Measurements from ENCODE around the gene MTF1.
"Not testable (repeated sequence)": the region's sequence is repeated elsewhere in the genome, so short reads cannot be mapped to it uniquely, and the experiment has no call there.

MTF1 gene

GRCh38 chr1:37859507-37860345, at the start of gene MTF1:
TSS of gene MTF1 (minus strand) at chr1:37859592. CDS start at chr1:37857658, 1,934 bp downstream.
- peak; percentile 96 for DNase-seq

DNA sequence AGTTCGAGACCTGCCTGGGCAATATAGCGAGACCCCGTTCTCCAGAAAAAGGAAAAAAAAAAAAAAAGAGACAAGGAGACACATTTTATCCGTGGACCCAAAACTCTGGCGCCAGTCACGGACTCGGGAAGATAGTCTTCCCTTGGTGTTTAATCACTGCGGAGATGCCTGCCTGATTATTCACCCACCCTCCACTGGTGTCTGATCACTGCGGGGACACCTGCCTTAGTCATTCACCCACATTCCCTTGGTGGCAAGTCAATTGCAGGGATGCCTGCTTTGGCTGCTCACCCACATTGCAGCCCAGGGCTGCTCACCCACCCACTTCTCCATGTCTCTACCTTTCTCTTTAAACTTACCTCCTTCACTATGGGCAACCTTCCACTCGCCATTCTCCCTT, 49.1 kb upstream of the MTF1 start:
- DNase-seq: not testable (repeated sequence)

- DNase-seq: not testable (repeated sequence)
Observed at GRCh38 chr1:37907416-37908125, 48.2 kb upstream of the MTF1 start.

- not testable (repeated sequence) for DNase-seq
Observed at GRCh38 chr1:37906591-37906990, 47.2 kb upstream of the MTF1 start.

- DNase-seq: no peak
Observed at GRCh38 chr1:37905727-37906126, 46.3 kb upstream of the MTF1 start.

GRCh38 chr1:37903921-37904320, 44.5 kb upstream of the MTF1 start:
- not testable (repeated sequence) for DNase-seq

- DNase-seq: no peak
Observed at GRCh38 chr1:37902983-37903382, 43.6 kb upstream of the MTF1 start.

GRCh38 chr1:37901893-37902225, 42.5 kb upstream of the MTF1 start:
- DNase-seq: no peak

DNA sequence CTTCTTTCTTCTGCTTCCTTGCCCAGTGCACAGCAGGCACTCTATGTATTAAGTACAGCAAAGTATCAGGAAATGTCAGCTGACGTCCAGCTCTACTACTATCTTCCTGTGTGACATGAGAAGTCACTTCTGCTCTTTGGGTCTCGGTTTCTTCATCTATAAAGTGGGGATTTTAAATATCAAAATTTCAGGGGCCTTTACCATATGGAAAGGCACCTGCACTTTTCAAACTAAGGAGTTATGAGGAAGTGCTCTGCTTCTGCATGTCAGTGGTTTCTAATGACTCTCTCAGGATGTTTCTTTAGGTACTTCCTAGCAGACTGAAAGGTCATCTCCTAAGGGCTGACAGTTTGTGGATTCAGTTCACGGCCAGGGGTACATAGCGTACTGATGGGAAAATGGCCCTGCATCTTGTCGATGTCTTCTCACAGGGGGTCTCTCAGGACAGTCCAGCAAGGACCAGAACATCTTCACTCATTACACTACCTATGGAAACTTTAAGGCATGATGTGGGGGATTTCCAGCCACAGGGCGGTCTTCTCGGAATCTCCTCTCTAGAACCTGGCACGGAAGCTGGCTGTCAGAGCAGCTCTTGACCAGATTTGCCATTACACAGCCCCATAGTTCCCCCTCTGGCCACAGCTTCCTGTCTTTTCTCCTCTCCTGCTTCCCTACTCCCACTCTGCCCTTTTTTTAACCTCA, 42.0 kb upstream of the MTF1 start:
- no peak for DNase-seq

- DNase-seq: not testable (repeated sequence)
Observed at GRCh38 chr1:37897563-37897962, 38.2 kb upstream of the MTF1 start.

DNA sequence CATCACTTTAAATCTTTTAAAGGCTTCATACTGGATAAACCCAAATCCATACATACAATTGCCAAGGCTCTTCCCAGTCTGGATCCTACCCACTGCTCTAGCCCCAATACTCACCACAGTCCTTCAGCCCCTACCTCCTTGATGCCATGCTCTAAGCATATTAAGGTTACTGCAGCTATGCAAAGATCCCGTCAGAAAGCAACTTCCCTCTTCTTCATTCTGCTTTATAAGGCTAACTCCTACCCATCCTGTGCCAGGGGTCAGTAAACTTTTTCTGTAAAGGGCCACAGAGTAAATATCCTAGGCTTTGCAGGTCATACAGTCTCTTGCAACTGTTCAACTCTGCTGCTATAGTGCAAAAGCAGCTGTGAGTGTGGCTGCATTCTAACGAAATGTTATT, 34.3 kb upstream of the MTF1 start:
- DNase-seq: no peak

- DNase-seq: no peak
Observed at GRCh38 chr1:37892151-37893047, 33.0 kb upstream of the MTF1 start.

- DNase-seq: no peak
Observed at GRCh38 chr1:37890378-37891014, 31.1 kb upstream of the MTF1 start.

DNA sequence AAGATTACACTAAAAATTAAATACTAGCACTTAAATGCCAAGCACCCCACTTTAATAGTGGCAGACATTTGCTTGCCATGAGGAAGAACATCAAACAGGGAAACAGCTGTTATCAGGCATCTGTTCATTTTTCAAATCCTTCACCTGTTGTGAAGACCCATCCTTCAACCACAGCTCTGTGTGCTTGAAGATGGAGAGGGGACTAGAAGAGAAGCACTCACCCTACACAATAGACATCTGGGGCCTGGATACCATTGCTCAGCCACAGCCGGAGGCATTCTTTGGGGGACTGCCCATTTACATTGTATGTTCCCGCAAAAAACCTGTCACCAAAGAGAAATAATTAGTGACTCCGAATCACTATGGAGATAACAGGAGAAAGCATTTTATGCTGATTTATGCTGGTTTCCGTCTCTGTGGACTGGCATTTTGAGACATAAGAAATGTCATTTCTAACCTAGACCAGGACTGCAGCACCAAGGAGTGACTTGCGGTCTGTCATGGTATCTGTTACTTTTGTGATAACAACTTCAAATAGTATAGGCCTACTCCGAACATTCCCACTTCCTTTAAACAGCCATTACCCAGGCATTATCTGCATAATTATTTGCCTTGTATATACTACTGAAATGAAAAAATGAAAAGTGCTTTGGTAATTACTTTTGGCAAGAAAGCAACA, 28.8 kb upstream of the MTF1 start:
- no peak for DNase-seq

- no peak for DNase-seq
Observed at GRCh38 chr1:37884145-37884544, 24.8 kb upstream of the MTF1 start.

DNA sequence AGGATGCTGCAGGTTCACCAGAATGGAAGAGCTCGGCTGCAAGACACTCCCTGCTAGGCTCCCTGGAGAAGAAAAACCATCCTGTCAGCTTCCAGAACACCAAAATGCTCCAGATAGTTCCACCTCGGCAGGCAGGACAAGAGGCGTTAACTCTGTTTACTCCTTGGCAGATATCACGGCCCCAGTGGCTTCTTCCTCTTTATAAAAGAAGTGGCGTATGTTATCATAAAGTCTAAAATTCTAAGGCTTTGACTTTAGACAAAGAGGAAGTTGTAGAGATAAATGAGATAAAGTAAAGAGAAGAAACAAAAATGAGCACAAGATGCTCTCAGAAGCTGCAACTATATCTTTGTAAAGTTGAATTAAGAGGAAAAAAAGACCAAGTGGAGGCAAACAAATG, 24.3 kb upstream of the MTF1 start:
- DNase-seq: no peak

DNA sequence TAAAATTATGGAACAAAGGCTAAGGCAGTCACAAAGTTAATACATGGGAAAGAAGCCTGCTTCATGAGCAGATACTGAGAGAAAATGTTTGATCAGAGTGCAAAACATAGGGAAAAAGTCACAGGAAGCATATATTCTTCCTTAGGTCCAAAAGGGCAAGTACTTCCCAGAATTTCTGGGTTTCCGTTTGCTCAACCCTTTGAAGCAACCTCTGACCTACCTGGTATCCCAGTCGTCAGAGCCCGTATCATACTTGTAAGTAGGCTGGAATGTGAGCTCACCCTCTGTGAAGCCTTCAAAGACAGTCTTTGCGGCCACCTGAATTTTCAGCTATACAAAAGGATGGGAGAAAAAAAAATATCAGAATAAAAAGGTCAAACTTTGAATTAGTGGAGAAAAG, 20.5 kb upstream of the MTF1 start:
- DNase-seq: no peak

GRCh38 chr1:37878071-37878470, 18.7 kb upstream of the MTF1 start:
- DNase-seq: no peak

DNA sequence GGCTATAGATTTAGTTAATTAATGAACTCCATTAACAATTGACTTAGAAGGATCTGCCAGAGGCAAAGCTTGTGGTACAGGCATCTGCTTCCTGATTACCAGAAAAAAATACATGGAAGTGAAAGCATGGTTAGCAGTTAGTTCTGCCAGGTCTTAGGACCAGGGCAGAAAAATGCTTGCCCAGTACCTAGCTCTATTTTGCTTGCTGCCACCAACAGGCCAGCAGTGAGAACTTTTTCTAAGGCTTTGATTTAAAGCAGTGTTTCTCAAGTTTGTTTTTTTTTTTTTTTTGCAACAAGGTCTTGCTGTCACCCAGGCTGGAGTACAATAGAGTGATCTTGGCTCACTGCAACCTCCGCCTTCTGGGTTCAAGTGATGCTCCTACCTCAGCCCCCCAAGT, 16.4 kb upstream of the MTF1 start:
- DNase-seq: no peak

DNA sequence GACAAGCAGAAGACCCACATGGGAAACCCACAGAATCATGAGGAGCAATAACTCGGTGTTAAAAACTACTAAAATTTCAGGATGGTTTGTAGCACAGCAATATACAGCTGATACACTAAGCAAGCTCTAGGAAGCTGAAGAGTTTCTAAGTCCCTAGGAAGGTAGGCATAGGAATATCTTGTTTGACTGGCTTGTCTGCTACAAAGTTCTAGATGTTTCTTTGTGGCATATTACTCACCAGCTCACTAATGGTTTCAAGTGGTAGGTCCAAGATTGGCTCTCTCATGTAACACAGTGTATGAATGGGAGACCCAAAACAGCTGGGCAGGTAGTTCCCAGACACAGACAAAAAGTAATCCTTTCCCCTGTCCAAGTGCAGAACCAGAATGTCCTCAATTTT, 13.3 kb upstream of the MTF1 start:
- DNase-seq: no peak

DNA sequence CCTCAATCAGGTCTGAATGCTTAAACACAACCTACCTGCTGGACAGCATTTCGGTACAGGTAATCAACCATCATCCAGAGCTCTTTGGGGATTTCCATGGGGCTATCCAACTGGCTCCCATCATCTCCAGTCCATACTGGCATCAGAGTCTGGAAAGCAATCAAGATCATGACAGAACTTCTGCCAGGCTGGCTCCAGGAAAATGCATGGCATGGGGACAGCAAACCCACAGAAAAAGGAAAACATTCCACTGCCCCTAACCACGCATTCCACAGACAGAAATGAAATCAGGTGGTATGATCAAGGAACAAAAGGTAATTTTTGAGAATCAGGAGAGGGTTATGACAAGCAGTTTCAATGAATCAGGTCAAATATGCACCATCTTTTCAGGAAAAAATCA, 9.1 kb upstream of the MTF1 start:
- DNase-seq: no peak

- DNase-seq: no peak
Observed at GRCh38 chr1:37867784-37868183, 8.4 kb upstream of the MTF1 start.

All from activated T-cell treated with anti-CD3 and anti-CD28 coated beads for 4 hours (primary cell).